Inflammatory macrophage treated with lipopolysaccharide for 4 hours (primary cell): ENCODE results near the gene CRYAA.
A peak's percentile ranks its signal among the peaks of the same experiment; 100 is the strongest.
"Not testable (repeated sequence)": the region's sequence is repeated elsewhere in the genome, so short reads cannot be mapped to it uniquely, and the experiment has no call there.

Source experiments
- DNase-seq: peaks from one replicate; pipeline ENCODE4 v3.0.0-alpha.2; 2020

CRYAA gene

GRCh38 chr21:43177043-43177906 is 8.5 kb downstream of the CRYAA start:
- DNase-seq, result not testable (repeated sequence)

- not testable (repeated sequence) for DNase-seq
Observed at GRCh38 chr21:43178175-43178826, 9.5 kb downstream of the CRYAA start.

- DNase-seq, result not testable (repeated sequence)
Observed at GRCh38 chr21:43181033-43181432, 12.2 kb downstream of the CRYAA start.

GRCh38 chr21:43187268-43187667 is 18.5 kb downstream of the CRYAA start:
- DNase-seq, result not testable (repeated sequence)

- DNase-seq, result no peak
Observed at GRCh38 chr21:43187715-43188114, 18.9 kb downstream of the CRYAA start.

- DNase-seq, result no peak
Observed at GRCh38 chr21:43188181-43188580, 19.4 kb downstream of the CRYAA start.

GRCh38 chr21:43188592-43189210 is 19.9 kb downstream of the CRYAA start:
- DNase-seq, result no peak

GRCh38 chr21:43189936-43190335 is 21.1 kb downstream of the CRYAA start:
- DNase-seq, result no peak

- DNase-seq, result no peak
Observed at GRCh38 chr21:43190544-43190943, 21.7 kb downstream of the CRYAA start.

GRCh38 chr21:43190951-43191350 is 22.1 kb downstream of the CRYAA start:
- DNase-seq, result no peak

- no peak for DNase-seq
Observed at GRCh38 chr21:43191521-43191920, 22.7 kb downstream of the CRYAA start.

GRCh38 chr21:43191971-43192370 is 23.2 kb downstream of the CRYAA start:
- no peak for DNase-seq

GRCh38 chr21:43192501-43193081 is 23.8 kb downstream of the CRYAA start:
- no peak for DNase-seq

GRCh38 chr21:43193088-43193650 is 24.4 kb downstream of the CRYAA start:
- no peak for DNase-seq

- peak; percentile 45 for DNase-seq
Observed at GRCh38 chr21:43193651-43194302, 25.0 kb downstream of the CRYAA start.

GRCh38 chr21:43194303-43195120 is 25.7 kb downstream of the CRYAA start:
- peak; percentile 61 for DNase-seq

- no peak for DNase-seq
Observed at GRCh38 chr21:43195121-43196021, 26.6 kb downstream of the CRYAA start.

GRCh38 chr21:43196826-43197225 is 28.0 kb downstream of the CRYAA start:
- DNase-seq, result no peak

GRCh38 chr21:43198376-43198775 is 29.6 kb downstream of the CRYAA start:
- DNase-seq, result no peak

GRCh38 chr21:43201491-43201890 is 32.7 kb downstream of the CRYAA start:
- no peak for DNase-seq

GRCh38 chr21:43203591-43203990 is 34.8 kb downstream of the CRYAA start:
- DNase-seq, result no peak
